Measurements from ENCODE around the gene SORL1-AS1.
A peak's percentile ranks its signal among the peaks of the same experiment; 100 is the strongest.

The SORL1-AS1 gene

GRCh38 chr11:121437018-121437685 lies 15.6 kb downstream of the SORL1-AS1 start:
- H3K27ac ChIP-seq (ENCODE audit: low read length), result no peak overlapping the region

GRCh38 chr11:121435551-121436511 lies 16.9 kb downstream of the SORL1-AS1 start:
- no peak overlapping the region for H3K9ac ChIP-seq (ENCODE audit: low read length)
- no peaks in the 10 kb centered on the region for H3K36me3 ChIP-seq (ENCODE audit: control insufficient read depth, low read depth, low read length)
- H3K4me3 ChIP-seq (ENCODE audit: low read length), result no peak overlapping the region
- H3K9me3 ChIP-seq (ENCODE audit: control insufficient read depth, low read depth, low read length), result no peaks in the 10 kb centered on the region
- no peaks in the 10 kb centered on the region for H3K4me1 ChIP-seq (ENCODE audit: control insufficient read depth, low read depth, low read length)
- no peaks in the 10 kb centered on the region for H3K27me3 ChIP-seq (ENCODE audit: control insufficient read depth, insufficient read depth, low read length)
- H3K27ac ChIP-seq (ENCODE audit: low read length), result no peak overlapping the region

More at GRCh38 chr11:121437018-121437685, 15.6 kb downstream of the SORL1-AS1 start:
- Histone ChIP-seq H3K4me1 (ENCODE audit: control insufficient read depth, low read depth, low read length) (no peaks in the 10 kb centered on the region), H3K27me3 (ENCODE audit: control insufficient read depth, insufficient read depth, low read length) (no peaks in the 10 kb centered on the region), H3K9me3 (ENCODE audit: control insufficient read depth, low read depth, low read length) (no peaks in the 10 kb centered on the region), H3K36me3 (ENCODE audit: control insufficient read depth, low read depth, low read length) (no peaks in the 10 kb centered on the region), H3K9ac (ENCODE audit: low read length) (no peak overlapping the region), H3K4me3 (ENCODE audit: low read length) (no peak overlapping the region)

GRCh38 chr11:121435132-121435531 lies 17.6 kb downstream of the SORL1-AS1 start:
- no peaks in the 10 kb centered on the region for H3K27me3 ChIP-seq (ENCODE audit: control insufficient read depth, insufficient read depth, low read length)
- no peaks in the 10 kb centered on the region for H3K9me3 ChIP-seq (ENCODE audit: control insufficient read depth, low read depth, low read length)
- no peaks in the 10 kb centered on the region for H3K4me1 ChIP-seq (ENCODE audit: control insufficient read depth, low read depth, low read length)
- no peak overlapping the region for H3K4me3 ChIP-seq (ENCODE audit: low read length)
- H3K36me3 ChIP-seq (ENCODE audit: control insufficient read depth, low read depth, low read length), result no peaks in the 10 kb centered on the region
- H3K9ac ChIP-seq (ENCODE audit: low read length), result no peak overlapping the region
- no peak overlapping the region for H3K27ac ChIP-seq (ENCODE audit: low read length)

GRCh38 chr11:121431820-121432526 lies 20.8 kb downstream of the SORL1-AS1 start:
- Histone ChIP-seq H3K4me1 (ENCODE audit: control insufficient read depth, low read depth, low read length) (no peaks in the 10 kb centered on the region), H3K36me3 (ENCODE audit: control insufficient read depth, low read depth, low read length) (no peaks in the 10 kb centered on the region), H3K27me3 (ENCODE audit: control insufficient read depth, insufficient read depth, low read length) (peaks cover 11% of the 10 kb centered on the region), H3K9me3 (ENCODE audit: control insufficient read depth, low read depth, low read length) (no peaks in the 10 kb centered on the region), H3K4me3 (ENCODE audit: low read length) (no peak overlapping the region), H3K27ac (ENCODE audit: low read length) (no peak overlapping the region), H3K9ac (ENCODE audit: low read length) (no peak overlapping the region)

- no peaks in the 10 kb centered on the region for H3K36me3 ChIP-seq (ENCODE audit: control insufficient read depth, low read depth, low read length)
- H3K9me3 ChIP-seq (ENCODE audit: control insufficient read depth, low read depth, low read length), result no peaks in the 10 kb centered on the region
- H3K27me3 ChIP-seq (ENCODE audit: control insufficient read depth, insufficient read depth, low read length), result peaks cover 20% of the 10 kb centered on the region
- H3K27ac ChIP-seq (ENCODE audit: low read length), result no peak overlapping the region
- no peak overlapping the region for H3K9ac ChIP-seq (ENCODE audit: low read length)
- H3K4me1 ChIP-seq (ENCODE audit: control insufficient read depth, low read depth, low read length), result peaks cover 5% of the 10 kb centered on the region
- no peak overlapping the region for H3K4me3 ChIP-seq (ENCODE audit: low read length)
These were observed 23.2 kb downstream of the SORL1-AS1 start for GRCh38 chr11:121429556-121429955.

GRCh38 chr11:121427400-121427744 lies 25.4 kb downstream of the SORL1-AS1 start:
- Histone ChIP-seq H3K36me3 (ENCODE audit: control insufficient read depth, low read depth, low read length) (no peaks in the 10 kb centered on the region), H3K9ac (ENCODE audit: low read length) (no peak overlapping the region), H3K4me1 (ENCODE audit: control insufficient read depth, low read depth, low read length) (peaks cover 5% of the 10 kb centered on the region), H3K27me3 (ENCODE audit: control insufficient read depth, insufficient read depth, low read length) (peaks cover 20% of the 10 kb centered on the region), H3K9me3 (ENCODE audit: control insufficient read depth, low read depth, low read length) (no peaks in the 10 kb centered on the region), H3K27ac (ENCODE audit: low read length) (no peak overlapping the region), H3K4me3 (ENCODE audit: low read length) (peak overlapping the region; percentile 45)

- peak overlapping the region; percentile 45 for H3K4me3 ChIP-seq (ENCODE audit: low read length)
- H3K27ac ChIP-seq (ENCODE audit: low read length), result no peak overlapping the region
- H3K4me1 ChIP-seq (ENCODE audit: control insufficient read depth, low read depth, low read length), result peaks cover 5% of the 10 kb centered on the region
- H3K9ac ChIP-seq (ENCODE audit: low read length), result no peak overlapping the region
- H3K9me3 ChIP-seq (ENCODE audit: control insufficient read depth, low read depth, low read length), result no peaks in the 10 kb centered on the region
- peaks cover 20% of the 10 kb centered on the region for H3K27me3 ChIP-seq (ENCODE audit: control insufficient read depth, insufficient read depth, low read length)
- H3K36me3 ChIP-seq (ENCODE audit: control insufficient read depth, low read depth, low read length), result no peaks in the 10 kb centered on the region
These were observed 26.0 kb downstream of the SORL1-AS1 start for GRCh38 chr11:121426476-121427399.

- Histone ChIP-seq H3K27me3 (ENCODE audit: control insufficient read depth, insufficient read depth, low read length) (peaks cover 20% of the 10 kb centered on the region), H3K27ac (ENCODE audit: low read length) (no peak overlapping the region)
These were observed 26.9 kb downstream of the SORL1-AS1 start for GRCh38 chr11:121425828-121426227.

GRCh38 chr11:121422675-121423074 lies 30.1 kb downstream of the SORL1-AS1 start:
- Histone ChIP-seq H3K27ac (ENCODE audit: low read length) (no peak overlapping the region), H3K27me3 (ENCODE audit: control insufficient read depth, insufficient read depth, low read length) (peaks cover 10% of the 10 kb centered on the region)

More at GRCh38 chr11:121425828-121426227, 26.9 kb downstream of the SORL1-AS1 start:
- no peak overlapping the region for H3K9ac ChIP-seq (ENCODE audit: low read length)
- no peaks in the 10 kb centered on the region for H3K36me3 ChIP-seq (ENCODE audit: control insufficient read depth, low read depth, low read length)
- no peak overlapping the region for H3K4me3 ChIP-seq (ENCODE audit: low read length)
- peaks cover 5% of the 10 kb centered on the region for H3K4me1 ChIP-seq (ENCODE audit: control insufficient read depth, low read depth, low read length)
- no peaks in the 10 kb centered on the region for H3K9me3 ChIP-seq (ENCODE audit: control insufficient read depth, low read depth, low read length)

GRCh38 chr11:121421149-121421901 lies 31.4 kb downstream of the SORL1-AS1 start:
- Histone ChIP-seq H3K9me3 (ENCODE audit: control insufficient read depth, low read depth, low read length) (no peaks in the 10 kb centered on the region), H3K27me3 (ENCODE audit: control insufficient read depth, insufficient read depth, low read length) (peaks cover 3% of the 10 kb centered on the region), H3K4me1 (ENCODE audit: control insufficient read depth, low read depth, low read length) (peaks cover 3% of the 10 kb centered on the region), H3K27ac (ENCODE audit: low read length) (no peak overlapping the region), H3K4me3 (ENCODE audit: low read length) (no peak overlapping the region), H3K9ac (ENCODE audit: low read length) (no peak overlapping the region), H3K36me3 (ENCODE audit: control insufficient read depth, low read depth, low read length) (no peaks in the 10 kb centered on the region)

More at GRCh38 chr11:121422675-121423074, 30.1 kb downstream of the SORL1-AS1 start:
- Histone ChIP-seq H3K4me1 (ENCODE audit: control insufficient read depth, low read depth, low read length) (peaks cover 8% of the 10 kb centered on the region), H3K36me3 (ENCODE audit: control insufficient read depth, low read depth, low read length) (no peaks in the 10 kb centered on the region), H3K9ac (ENCODE audit: low read length) (no peak overlapping the region), H3K9me3 (ENCODE audit: control insufficient read depth, low read depth, low read length) (no peaks in the 10 kb centered on the region), H3K4me3 (ENCODE audit: low read length) (no peak overlapping the region)
